WTC11 (cell line): Measurements from ENCODE around the gene SAMHD1. TPM values are rescaled to one million over a fixed set of nuclear protein-coding genes. Genes with fewer than 3 reads are reported as not detected.

Experiments used
- ATAC-seq: fragments of 200-7000 bp; cut with Tn5 transposase; 2 replicates; pipeline ENCODE4 v1.10.0; 2021; ENCODE audit warnings: mild to moderate bottlenecking, moderate library complexity
- CTCF ChIA-PET: fragments of 300-600 bp; sonication (Branson Sonifier 250); formaldehyde crosslinking; loops from one replicate; lab custom pipeline; 2021; ENCODE audit warnings: antibody characterized with exemption; lab: Charles Lee
- POLR2A ChIA-PET: fragments of 350-600 bp; sonication (Branson Sonifier 250); formaldehyde crosslinking; loops from one replicate; lab custom pipeline; 2021; ENCODE audit warnings: antibody characterized with exemption; lab: Charles Lee
- DNase-seq: peaks from one replicate; pipeline ENCODE4 v3.0.0; 2021; ENCODE audit warnings: low spot score
- H3K27ac Mint-ChIP-seq: 2 replicates; pipeline ENCODE4 v1.8.0; 2021; ENCODE audit warnings: mixed read lengths
- H3K27me3 Mint-ChIP-seq: 2 replicates; pipeline ENCODE4 v1.8.0; 2021; ENCODE audit warnings: low read depth, mild to moderate bottlenecking, moderate library complexity, mixed read lengths
- H3K36me3 Mint-ChIP-seq: 2 replicates; pipeline ENCODE4 v1.8.0; 2021; ENCODE audit warnings: mixed read lengths
- H3K4me1 Mint-ChIP-seq: 2 replicates; pipeline ENCODE4 v1.8.0; 2022; ENCODE audit warnings: mixed read lengths
- H3K4me3 Mint-ChIP-seq: 2 replicates; pipeline ENCODE4 v1.8.0; 2021; ENCODE audit warnings: mild to moderate bottlenecking, moderate library complexity, mixed read lengths
- H3K9me3 Mint-ChIP-seq: 2 replicates; pipeline ENCODE4 v1.8.0; 2021; ENCODE audit warnings: mixed read lengths
- CREB1 ChIP-seq: sonication (generic); formaldehyde crosslinking; IDR thresholded peaks from 2 replicates; pipeline ENCODE4 v1.8.0; 2023; ENCODE audit warnings: mild to moderate bottlenecking, missing genetic modification reagents
- CREM ChIP-seq: sonication (generic); formaldehyde crosslinking; IDR thresholded peaks from 2 replicates; pipeline ENCODE4 v1.8.1; 2022; ENCODE audit warnings: mild to moderate bottlenecking, missing genetic modification reagents, moderate library complexity
- ELF4 ChIP-seq: sonication (generic); formaldehyde crosslinking; IDR thresholded peaks from 2 replicates; pipeline ENCODE4 v1.8.1; 2022; ENCODE audit warnings: low read depth, mild to moderate bottlenecking, moderate library complexity, missing genetic modification reagents
- GRHL2 ChIP-seq: fragments of 250-450 bp; sonication (Bioruptor Pico); IDR thresholded peaks from 2 replicates; pipeline ENCODE4 v1.8.0; 2022; ENCODE audit warnings: mild to moderate bottlenecking, moderate library complexity; ENCODE audit not compliant: insufficient replicate concordance, severe bottlenecking
- JAZF1 ChIP-seq: fragments of 250-450 bp; sonication (Bioruptor Pico); IDR thresholded peaks from 2 replicates; pipeline ENCODE4 v1.9.0; 2021; ENCODE audit warnings: moderate library complexity, mild to moderate bottlenecking, inconsistent platforms
- NFATC4 ChIP-seq: fragments of 250-450 bp; sonication (Bioruptor Pico); IDR thresholded peaks from 2 replicates; pipeline ENCODE4 v1.9.0; 2021; ENCODE audit warnings: mild to moderate bottlenecking
- PRRX2 ChIP-seq: fragments of 250-450 bp; sonication (Bioruptor Pico); IDR thresholded peaks from 2 replicates; pipeline ENCODE4 v1.8.0; 2021; ENCODE audit warnings: mild to moderate bottlenecking
- RORB ChIP-seq: fragments of 250-450 bp; sonication (Bioruptor Pico); IDR thresholded peaks from 2 replicates; pipeline ENCODE4 v1.9.0; 2021; ENCODE audit warnings: mild to moderate bottlenecking
- TEAD1 ChIP-seq: sonication (generic); formaldehyde crosslinking; IDR thresholded peaks from 2 replicates; pipeline ENCODE4 v1.8.0; 2022; ENCODE audit warnings: mild to moderate bottlenecking, missing genetic modification reagents
- ZBTB21 ChIP-seq: sonication (generic); formaldehyde crosslinking; IDR thresholded peaks from 2 replicates; pipeline ENCODE4 v1.8.1; 2023; ENCODE audit warnings: mild to moderate bottlenecking, missing genetic modification reagents, borderline replicate concordance
- ZNF317 ChIP-seq: sonication (generic); formaldehyde crosslinking; IDR thresholded peaks from 2 replicates; pipeline ENCODE4 v1.8.1; 2023; ENCODE audit warnings: low read depth, mild to moderate bottlenecking, moderate library complexity, missing genetic modification reagents, borderline replicate concordance
- total RNA-seq: library from RNA; stranded (reverse); gene quantifications from 3 replicates; pipeline ENCODE4 v1.2.3, GENCODE V29; 2021
- TF ChIP-seq, protein P1 (sequence below): fragments of 250-450 bp; sonication (Bioruptor Pico); conservative IDR thresholded peaks from 2 replicates; pipeline ENCODE4 v1.9.0; 2021; ENCODE audit warnings: mild to moderate bottlenecking
- TF ChIP-seq, protein P2 (sequence below): sonication (generic); formaldehyde crosslinking; IDR thresholded peaks from 2 replicates; pipeline ENCODE4 v1.8.0; 2022; ENCODE audit warnings: mild to moderate bottlenecking, missing genetic modification reagents
- TF ChIP-seq, protein P3 (sequence below): sonication (generic); formaldehyde crosslinking; IDR thresholded peaks from 2 replicates; pipeline ENCODE4 v1.8.1; 2022; ENCODE audit warnings: mild to moderate bottlenecking, moderate library complexity, missing genetic modification reagents
- TF ChIP-seq, protein P4 (sequence below): sonication (generic); formaldehyde crosslinking; IDR thresholded peaks from 2 replicates; pipeline ENCODE4 v1.8.0; 2022; ENCODE audit warnings: mild to moderate bottlenecking, missing genetic modification reagents
- TF ChIP-seq, protein P5 (sequence below): sonication (generic); formaldehyde crosslinking; IDR thresholded peaks from 2 replicates; pipeline ENCODE4 v1.8.1; 2023; ENCODE audit warnings: mild to moderate bottlenecking, missing genetic modification reagents, borderline replicate concordance
- TF ChIP-seq, protein P6 (sequence below): sonication (generic); formaldehyde crosslinking; IDR thresholded peaks from 2 replicates; pipeline ENCODE4 v1.8.1; 2022; ENCODE audit warnings: low read depth, mild to moderate bottlenecking, moderate library complexity, missing genetic modification reagents, borderline replicate concordance

Gene SAMHD1
- total RNA-seq, 1 experiment from 2014 or later: 31.0 TPM

DNA sequence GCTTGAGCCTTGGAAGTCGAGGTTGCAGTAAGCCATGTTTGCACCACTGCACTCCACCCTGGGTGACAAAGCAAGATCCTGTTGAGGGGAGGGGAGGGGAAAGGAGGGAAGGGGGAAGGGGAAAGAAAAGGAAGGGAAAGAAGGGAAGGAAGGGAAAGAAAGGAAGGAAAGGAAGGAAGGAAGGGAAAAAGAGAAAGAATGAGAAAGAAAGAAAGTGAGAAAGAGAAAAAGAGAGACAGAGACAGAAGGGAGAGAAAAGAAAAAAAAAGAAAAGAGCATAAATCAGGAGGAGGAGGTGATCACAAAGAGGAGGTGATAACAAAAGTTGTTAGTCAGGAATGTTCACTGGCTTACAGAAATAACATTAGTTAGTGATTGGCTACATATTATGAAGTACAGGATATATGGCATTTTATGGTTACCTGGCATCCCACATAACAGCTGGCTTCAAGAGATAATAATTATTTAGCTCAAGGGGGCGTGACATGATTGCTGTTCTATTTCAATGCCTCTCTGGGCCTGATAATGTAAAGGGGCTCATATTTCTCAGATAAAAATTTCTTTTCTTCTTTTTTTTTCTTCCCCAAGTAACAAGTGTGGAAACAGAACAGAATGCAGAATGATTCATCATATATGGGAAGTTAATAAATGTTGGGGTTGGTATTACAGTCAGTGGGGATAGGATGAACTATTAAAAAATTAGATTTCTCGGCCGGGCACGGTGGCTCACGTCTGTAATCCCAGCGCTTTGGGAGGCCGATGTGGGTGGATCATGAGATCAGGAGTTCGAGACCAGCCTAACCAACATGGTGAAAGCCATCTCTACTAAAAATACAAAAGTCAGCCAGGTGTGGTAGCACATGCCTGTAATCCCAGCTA lies 27.1 kb downstream of the SAMHD1 start:
- ChIA-PET CTCF (interaction anchor here (1.0 to 1.2 kb wide), 2 partner anchors 89 to 178 kb away, joined by 3 read pairs; partner anchors contain the start of gene NDRG3), POLR2A (no interaction called here)
- Mint-ChIP-seq H3K27ac (no peak overlapping the region), H3K27me3 (no peaks in the 10 kb centered on the region), H3K4me3 (no peak overlapping the region), H3K4me1 (peaks cover 11% of the 10 kb centered on the region), H3K36me3 (peaks cover 21% of the 10 kb centered on the region), H3K9me3 (no peaks in the 10 kb centered on the region)
- no peak for DNase-seq
- no peak for ATAC-seq
- no peak for TF ChIP-seq CREM (CRISPR knock-in tag)
- TF ChIP-seq, protein P1, sequence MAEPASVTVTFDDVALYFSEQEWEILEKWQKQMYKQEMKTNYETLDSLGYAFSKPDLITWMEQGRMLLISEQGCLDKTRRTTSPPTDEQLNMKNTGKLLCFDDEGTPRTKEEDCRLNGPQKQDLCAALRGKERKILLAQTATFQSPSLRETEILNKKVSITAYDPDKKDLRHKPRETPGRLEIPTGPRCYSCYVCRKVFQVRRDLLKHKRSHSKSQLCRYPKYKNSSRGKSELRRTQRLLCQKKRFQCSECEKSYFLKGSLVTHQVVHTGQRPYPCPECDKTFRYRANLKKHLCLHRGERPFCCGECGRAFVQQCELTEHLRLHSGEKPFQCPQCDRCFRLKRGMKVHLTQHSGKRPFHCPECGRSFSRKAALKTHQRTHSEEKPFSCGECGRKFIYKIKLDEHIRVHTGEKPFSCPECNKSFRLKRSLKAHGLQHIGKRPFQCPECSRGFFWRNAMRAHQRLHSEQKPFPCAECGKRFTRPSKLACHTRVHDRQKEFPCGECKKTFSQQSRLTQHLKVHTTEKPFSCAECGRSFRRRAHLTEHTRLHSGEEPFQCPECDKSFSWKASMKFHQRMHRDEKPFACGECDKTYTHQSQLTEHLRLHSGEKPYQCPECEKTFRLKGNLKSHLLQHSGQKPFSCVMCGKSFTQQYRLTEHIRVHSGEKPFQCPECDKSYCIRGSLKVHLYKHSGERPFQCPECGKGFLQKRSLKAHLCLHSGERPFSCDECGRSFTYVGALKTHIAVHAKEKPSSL (CRISPR knock-in tag): no peak
- no peak for TF ChIP-seq ELF4 (CRISPR knock-in tag)
- no peak for TF ChIP-seq CREB1
- no peak for TF ChIP-seq ZNF317 (CRISPR knock-in tag)
- TF ChIP-seq, protein P2, sequence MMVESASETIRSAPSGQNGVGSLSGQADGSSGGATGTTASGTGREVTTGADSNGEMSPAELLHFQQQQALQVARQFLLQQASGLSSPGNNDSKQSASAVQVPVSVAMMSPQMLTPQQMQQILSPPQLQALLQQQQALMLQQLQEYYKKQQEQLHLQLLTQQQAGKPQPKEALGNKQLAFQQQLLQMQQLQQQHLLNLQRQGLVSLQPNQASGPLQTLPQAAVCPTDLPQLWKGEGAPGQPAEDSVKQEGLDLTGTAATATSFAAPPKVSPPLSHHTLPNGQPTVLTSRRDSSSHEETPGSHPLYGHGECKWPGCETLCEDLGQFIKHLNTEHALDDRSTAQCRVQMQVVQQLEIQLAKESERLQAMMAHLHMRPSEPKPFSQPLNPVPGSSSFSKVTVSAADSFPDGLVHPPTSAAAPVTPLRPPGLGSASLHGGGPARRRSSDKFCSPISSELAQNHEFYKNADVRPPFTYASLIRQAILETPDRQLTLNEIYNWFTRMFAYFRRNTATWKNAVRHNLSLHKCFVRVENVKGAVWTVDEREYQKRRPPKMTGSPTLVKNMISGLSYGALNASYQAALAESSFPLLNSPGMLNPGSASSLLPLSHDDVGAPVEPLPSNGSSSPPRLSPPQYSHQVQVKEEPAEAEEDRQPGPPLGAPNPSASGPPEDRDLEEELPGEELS (CRISPR knock-in tag): no peak
- no peak for TF ChIP-seq ZBTB21 (CRISPR knock-in tag)
- TF ChIP-seq, all 79 proteins: peak for 0

DNA sequence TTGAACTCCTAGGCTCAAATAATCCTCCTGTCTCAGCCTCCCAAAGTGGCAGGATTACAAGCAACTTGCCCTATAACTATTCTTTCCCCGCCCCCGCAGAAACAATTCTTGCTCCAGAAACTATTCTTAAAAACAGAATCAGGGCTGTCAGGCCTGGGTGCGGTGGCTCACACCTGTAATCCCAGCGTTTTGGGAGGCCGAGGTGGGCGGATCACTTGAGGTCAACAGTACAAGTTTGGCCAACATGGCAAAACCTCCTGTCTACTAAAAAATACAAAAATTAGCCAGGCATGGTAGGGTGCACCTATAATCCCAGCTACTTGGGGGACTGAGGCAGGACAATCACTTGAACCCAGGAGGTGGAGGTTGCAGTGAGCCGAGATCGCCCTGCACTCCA lies 31.2 kb downstream of the SAMHD1 start:
- Mint-ChIP-seq H3K27me3 (no peaks in the 10 kb centered on the region), H3K4me1 (peaks cover 11% of the 10 kb centered on the region), H3K9me3 (no peaks in the 10 kb centered on the region), H3K4me3 (no peak overlapping the region), H3K36me3 (no peaks in the 10 kb centered on the region), H3K27ac (no peak overlapping the region)
- TF ChIP-seq, protein P1 (CRISPR knock-in tag): no peak
- TF ChIP-seq PRRX2 (CRISPR knock-in tag) (no peak), ELF4 (CRISPR knock-in tag) (no peak), RORB (no peak), NFATC4 (CRISPR knock-in tag) (no peak), CREB1 (no peak), JAZF1 (CRISPR knock-in tag) (no peak), TEAD1 (no peak), GRHL2 (no peak)
- TF ChIP-seq, protein P3, sequence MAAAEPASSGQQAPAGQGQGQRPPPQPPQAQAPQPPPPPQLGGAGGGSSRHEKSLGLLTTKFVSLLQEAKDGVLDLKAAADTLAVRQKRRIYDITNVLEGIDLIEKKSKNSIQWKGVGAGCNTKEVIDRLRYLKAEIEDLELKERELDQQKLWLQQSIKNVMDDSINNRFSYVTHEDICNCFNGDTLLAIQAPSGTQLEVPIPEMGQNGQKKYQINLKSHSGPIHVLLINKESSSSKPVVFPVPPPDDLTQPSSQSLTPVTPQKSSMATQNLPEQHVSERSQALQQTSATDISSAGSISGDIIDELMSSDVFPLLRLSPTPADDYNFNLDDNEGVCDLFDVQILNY (CRISPR knock-in tag): no peak
- TF ChIP-seq, protein P4, sequence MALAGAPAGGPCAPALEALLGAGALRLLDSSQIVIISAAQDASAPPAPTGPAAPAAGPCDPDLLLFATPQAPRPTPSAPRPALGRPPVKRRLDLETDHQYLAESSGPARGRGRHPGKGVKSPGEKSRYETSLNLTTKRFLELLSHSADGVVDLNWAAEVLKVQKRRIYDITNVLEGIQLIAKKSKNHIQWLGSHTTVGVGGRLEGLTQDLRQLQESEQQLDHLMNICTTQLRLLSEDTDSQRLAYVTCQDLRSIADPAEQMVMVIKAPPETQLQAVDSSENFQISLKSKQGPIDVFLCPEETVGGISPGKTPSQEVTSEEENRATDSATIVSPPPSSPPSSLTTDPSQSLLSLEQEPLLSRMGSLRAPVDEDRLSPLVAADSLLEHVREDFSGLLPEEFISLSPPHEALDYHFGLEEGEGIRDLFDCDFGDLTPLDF (CRISPR knock-in tag): no peak
- TF ChIP-seq, protein P5, sequence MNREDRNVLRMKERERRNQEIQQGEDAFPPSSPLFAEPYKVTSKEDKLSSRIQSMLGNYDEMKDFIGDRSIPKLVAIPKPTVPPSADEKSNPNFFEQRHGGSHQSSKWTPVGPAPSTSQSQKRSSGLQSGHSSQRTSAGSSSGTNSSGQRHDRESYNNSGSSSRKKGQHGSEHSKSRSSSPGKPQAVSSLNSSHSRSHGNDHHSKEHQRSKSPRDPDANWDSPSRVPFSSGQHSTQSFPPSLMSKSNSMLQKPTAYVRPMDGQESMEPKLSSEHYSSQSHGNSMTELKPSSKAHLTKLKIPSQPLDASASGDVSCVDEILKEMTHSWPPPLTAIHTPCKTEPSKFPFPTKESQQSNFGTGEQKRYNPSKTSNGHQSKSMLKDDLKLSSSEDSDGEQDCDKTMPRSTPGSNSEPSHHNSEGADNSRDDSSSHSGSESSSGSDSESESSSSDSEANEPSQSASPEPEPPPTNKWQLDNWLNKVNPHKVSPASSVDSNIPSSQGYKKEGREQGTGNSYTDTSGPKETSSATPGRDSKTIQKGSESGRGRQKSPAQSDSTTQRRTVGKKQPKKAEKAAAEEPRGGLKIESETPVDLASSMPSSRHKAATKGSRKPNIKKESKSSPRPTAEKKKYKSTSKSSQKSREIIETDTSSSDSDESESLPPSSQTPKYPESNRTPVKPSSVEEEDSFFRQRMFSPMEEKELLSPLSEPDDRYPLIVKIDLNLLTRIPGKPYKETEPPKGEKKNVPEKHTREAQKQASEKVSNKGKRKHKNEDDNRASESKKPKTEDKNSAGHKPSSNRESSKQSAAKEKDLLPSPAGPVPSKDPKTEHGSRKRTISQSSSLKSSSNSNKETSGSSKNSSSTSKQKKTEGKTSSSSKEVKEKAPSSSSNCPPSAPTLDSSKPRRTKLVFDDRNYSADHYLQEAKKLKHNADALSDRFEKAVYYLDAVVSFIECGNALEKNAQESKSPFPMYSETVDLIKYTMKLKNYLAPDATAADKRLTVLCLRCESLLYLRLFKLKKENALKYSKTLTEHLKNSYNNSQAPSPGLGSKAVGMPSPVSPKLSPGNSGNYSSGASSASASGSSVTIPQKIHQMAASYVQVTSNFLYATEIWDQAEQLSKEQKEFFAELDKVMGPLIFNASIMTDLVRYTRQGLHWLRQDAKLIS (CRISPR knock-in tag): no peak
- TF ChIP-seq, protein P6, sequence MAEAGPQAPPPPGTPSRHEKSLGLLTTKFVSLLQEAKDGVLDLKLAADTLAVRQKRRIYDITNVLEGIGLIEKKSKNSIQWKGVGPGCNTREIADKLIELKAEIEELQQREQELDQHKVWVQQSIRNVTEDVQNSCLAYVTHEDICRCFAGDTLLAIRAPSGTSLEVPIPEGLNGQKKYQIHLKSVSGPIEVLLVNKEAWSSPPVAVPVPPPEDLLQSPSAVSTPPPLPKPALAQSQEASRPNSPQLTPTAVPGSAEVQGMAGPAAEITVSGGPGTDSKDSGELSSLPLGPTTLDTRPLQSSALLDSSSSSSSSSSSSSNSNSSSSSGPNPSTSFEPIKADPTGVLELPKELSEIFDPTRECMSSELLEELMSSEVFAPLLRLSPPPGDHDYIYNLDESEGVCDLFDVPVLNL: no peak
- ChIA-PET CTCF (interaction anchor here (0.6 to 1.8 kb wide), 20 partner anchors 8 to 718 kb away, joined by 3 to 15 read pairs (median 4); partner anchors contain the start of genes DSN1 and RPN2), POLR2A (no interaction called here)
- DNase-seq: no peak
- ATAC-seq: no peak
